ENCODE data around the gene C2orf49.

C2orf49 gene

DNA sequence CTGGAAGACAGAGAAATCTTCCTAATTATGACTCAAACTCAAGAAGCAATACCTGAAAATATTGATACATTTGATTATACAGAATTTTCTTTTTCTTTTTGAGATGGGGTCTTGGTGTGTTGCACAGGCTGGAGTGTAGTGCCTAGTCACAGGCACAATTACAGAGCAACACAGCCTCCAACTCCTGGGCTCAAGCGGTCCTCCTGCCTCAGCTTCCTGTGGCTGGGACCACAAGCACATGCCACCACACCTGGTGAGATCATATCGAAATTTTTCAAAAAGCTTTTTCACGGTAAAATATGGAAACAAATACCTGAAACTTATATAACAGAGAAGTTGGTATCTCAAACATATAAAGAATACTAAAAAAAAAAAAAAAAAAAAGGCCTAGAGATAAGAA, 35.7 kb upstream of the C2orf49 start:
- TF ChIP-seq PPARA (CRISPR knock-in tag; IDR thresholded peaks at IDR 0.05; ENCODE audit: borderline replicate concordance) (no peak), ZNF70 (CRISPR knock-in tag; IDR thresholded peaks at IDR 0.05) (no peak), SNAI2 (CRISPR knock-in tag; IDR thresholded peaks at IDR 0.05) (no peak), OSR1 (CRISPR knock-in tag; IDR thresholded peaks at IDR 0.05) (no peak), ZNF8 (CRISPR knock-in tag; IDR thresholded peaks at IDR 0.05) (no peak), CSDC2 (CRISPR knock-in tag; IDR thresholded peaks at IDR 0.05) (no peak), ZFP3 (CRISPR knock-in tag; IDR thresholded peaks at IDR 0.05) (no peak)
- TF ChIP-seq, protein P1, sequence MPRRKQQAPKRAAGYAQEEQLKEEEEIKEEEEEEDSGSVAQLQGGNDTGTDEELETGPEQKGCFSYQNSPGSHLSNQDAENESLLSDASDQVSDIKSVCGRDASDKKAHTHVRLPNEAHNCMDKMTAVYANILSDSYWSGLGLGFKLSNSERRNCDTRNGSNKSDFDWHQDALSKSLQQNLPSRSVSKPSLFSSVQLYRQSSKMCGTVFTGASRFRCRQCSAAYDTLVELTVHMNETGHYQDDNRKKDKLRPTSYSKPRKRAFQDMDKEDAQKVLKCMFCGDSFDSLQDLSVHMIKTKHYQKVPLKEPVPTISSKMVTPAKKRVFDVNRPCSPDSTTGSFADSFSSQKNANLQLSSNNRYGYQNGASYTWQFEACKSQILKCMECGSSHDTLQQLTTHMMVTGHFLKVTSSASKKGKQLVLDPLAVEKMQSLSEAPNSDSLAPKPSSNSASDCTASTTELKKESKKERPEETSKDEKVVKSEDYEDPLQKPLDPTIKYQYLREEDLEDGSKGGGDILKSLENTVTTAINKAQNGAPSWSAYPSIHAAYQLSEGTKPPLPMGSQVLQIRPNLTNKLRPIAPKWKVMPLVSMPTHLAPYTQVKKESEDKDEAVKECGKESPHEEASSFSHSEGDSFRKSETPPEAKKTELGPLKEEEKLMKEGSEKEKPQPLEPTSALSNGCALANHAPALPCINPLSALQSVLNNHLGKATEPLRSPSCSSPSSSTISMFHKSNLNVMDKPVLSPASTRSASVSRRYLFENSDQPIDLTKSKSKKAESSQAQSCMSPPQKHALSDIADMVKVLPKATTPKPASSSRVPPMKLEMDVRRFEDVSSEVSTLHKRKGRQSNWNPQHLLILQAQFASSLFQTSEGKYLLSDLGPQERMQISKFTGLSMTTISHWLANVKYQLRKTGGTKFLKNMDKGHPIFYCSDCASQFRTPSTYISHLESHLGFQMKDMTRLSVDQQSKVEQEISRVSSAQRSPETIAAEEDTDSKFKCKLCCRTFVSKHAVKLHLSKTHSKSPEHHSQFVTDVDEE (CRISPR knock-in tag; IDR thresholded peaks at IDR 0.05), result no peak
- TF ChIP-seq, protein P2, sequence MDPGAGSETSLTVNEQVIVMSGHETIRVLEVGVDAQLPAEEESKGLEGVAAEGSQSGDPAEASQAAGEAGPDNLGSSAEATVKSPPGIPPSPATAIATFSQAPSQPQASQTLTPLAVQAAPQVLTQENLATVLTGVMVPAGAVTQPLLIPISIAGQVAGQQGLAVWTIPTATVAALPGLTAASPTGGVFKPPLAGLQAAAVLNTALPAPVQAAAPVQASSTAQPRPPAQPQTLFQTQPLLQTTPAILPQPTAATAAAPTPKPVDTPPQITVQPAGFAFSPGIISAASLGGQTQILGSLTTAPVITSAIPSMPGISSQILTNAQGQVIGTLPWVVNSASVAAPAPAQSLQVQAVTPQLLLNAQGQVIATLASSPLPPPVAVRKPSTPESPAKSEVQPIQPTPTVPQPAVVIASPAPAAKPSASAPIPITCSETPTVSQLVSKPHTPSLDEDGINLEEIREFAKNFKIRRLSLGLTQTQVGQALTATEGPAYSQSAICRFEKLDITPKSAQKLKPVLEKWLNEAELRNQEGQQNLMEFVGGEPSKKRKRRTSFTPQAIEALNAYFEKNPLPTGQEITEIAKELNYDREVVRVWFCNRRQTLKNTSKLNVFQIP (CRISPR knock-in tag; IDR thresholded peaks at IDR 0.05; ENCODE audit: borderline replicate concordance, low read depth), result no peak
- ATAC-seq, result no peak

DNA sequence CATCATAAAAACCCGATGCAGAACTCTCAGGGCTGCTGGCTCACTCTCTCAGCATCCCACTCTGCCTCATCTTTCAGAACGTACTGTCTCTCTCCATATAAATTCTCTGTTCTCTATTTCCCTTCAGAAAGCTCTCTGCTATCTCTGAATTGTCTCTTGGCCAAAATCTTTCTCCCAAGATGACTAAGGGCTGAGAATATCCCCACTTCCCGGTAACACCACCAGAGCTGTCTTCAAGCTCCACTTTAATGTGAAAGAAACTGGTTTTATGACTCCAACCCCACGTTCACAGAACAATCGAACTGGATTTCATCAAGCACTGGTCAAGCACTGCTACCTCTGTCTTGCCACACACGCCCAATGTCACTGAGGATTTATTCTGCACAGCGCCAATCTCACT, 30.2 kb upstream of the C2orf49 start:
- no peak for ATAC-seq
- TF ChIP-seq ZFP30 (CRISPR knock-in tag; IDR thresholded peaks at IDR 0.05), result no peak
- no peak for TF ChIP-seq CSDC2 (CRISPR knock-in tag; IDR thresholded peaks at IDR 0.05)
- TF ChIP-seq ARNTL (CRISPR knock-in tag; IDR thresholded peaks at IDR 0.05; ENCODE audit: borderline replicate concordance, low read depth), result no peak
- no peak for TF ChIP-seq ZFP3 (CRISPR knock-in tag; IDR thresholded peaks at IDR 0.05)
- TF ChIP-seq, protein P1 (CRISPR knock-in tag; IDR thresholded peaks at IDR 0.05), result no peak
- no peak for TF ChIP-seq ZNF8 (CRISPR knock-in tag; IDR thresholded peaks at IDR 0.05)
- TF ChIP-seq PPARA (CRISPR knock-in tag; IDR thresholded peaks at IDR 0.05; ENCODE audit: borderline replicate concordance), result no peak
- no peak for TF ChIP-seq ZNF70 (CRISPR knock-in tag; IDR thresholded peaks at IDR 0.05)
- TF ChIP-seq, protein P3, sequence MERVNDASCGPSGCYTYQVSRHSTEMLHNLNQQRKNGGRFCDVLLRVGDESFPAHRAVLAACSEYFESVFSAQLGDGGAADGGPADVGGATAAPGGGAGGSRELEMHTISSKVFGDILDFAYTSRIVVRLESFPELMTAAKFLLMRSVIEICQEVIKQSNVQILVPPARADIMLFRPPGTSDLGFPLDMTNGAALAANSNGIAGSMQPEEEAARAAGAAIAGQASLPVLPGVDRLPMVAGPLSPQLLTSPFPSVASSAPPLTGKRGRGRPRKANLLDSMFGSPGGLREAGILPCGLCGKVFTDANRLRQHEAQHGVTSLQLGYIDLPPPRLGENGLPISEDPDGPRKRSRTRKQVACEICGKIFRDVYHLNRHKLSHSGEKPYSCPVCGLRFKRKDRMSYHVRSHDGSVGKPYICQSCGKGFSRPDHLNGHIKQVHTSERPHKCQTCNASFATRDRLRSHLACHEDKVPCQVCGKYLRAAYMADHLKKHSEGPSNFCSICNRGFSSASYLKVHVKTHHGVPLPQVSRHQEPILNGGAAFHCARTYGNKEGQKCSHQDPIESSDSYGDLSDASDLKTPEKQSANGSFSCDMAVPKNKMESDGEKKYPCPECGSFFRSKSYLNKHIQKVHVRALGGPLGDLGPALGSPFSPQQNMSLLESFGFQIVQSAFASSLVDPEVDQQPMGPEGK (CRISPR knock-in tag; IDR thresholded peaks at IDR 0.05; ENCODE audit: borderline replicate concordance), result no peak
- TF ChIP-seq, protein P4, sequence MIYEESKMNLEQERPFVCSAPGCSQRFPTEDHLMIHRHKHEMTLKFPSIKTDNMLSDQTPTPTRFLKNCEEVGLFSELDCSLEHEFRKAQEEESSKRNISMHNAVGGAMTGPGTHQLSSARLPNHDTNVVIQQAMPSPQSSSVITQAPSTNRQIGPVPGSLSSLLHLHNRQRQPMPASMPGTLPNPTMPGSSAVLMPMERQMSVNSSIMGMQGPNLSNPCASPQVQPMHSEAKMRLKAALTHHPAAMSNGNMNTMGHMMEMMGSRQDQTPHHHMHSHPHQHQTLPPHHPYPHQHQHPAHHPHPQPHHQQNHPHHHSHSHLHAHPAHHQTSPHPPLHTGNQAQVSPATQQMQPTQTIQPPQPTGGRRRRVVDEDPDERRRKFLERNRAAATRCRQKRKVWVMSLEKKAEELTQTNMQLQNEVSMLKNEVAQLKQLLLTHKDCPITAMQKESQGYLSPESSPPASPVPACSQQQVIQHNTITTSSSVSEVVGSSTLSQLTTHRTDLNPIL (CRISPR knock-in tag; IDR thresholded peaks at IDR 0.05; ENCODE audit: low read depth), result no peak
- no peak for TF ChIP-seq ESRRG (CRISPR knock-in tag; IDR thresholded peaks at IDR 0.05)

DNA sequence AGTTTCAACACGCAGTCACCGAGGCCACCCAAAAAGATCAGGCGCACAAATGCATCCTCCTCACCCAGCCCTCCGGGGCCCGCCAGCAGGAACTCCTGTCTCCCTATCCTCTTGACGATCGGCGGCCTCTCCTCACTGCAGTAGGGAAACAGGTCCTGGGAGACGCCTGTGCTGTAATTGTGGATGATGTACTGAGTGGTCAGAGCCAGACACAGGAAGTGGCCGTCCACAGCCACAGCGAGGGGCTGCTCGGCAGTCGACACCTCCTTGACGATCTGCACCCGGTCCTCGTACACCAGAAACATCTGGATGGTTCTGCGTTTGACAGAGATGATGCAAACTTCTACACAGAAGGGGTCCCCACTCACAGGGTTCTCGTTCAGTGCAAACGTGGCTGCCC, 29.8 kb upstream of the C2orf49 start:
- TF ChIP-seq ISL1 (CRISPR knock-in tag; IDR thresholded peaks at IDR 0.05) (no peak), RARB (CRISPR knock-in tag; IDR thresholded peaks at IDR 0.05) (no peak), CSDC2 (CRISPR knock-in tag; IDR thresholded peaks at IDR 0.05) (no peak), ZFP3 (CRISPR knock-in tag; IDR thresholded peaks at IDR 0.05) (no peak), ESRRG (CRISPR knock-in tag; IDR thresholded peaks at IDR 0.05) (no peak), ZNF565 (CRISPR knock-in tag; conservative IDR thresholded peaks at IDR 0.05; ENCODE audit: low read depth) (no peak), ZC3H10 (CRISPR knock-in tag; IDR thresholded peaks at IDR 0.05) (no peak)
- ATAC-seq, result no peak

Measured in SK-N-SH treated with all-trans-retinoic acid at 6 μM for 48 hours (cell line).